ENCODE data around the gene NFAT5.

NFAT5 gene

GRCh38 chr16:69744363-69745231 lies 178.8 kb downstream of the NFAT5 start:
- no peak for DNase-seq

- no peak for DNase-seq
These were observed 179.5 kb downstream of the NFAT5 start for GRCh38 chr16:69745232-69745612.

GRCh38 chr16:69745959-69746358 lies 180.2 kb downstream of the NFAT5 start:
- DNase-seq: no peak

GRCh38 chr16:69747115-69747514 lies 181.3 kb downstream of the NFAT5 start:
- no peak for DNase-seq

GRCh38 chr16:69748694-69749345 lies 183.1 kb downstream of the NFAT5 start:
- DNase-seq: no peak

GRCh38 chr16:69754143-69754468 lies 188.3 kb downstream of the NFAT5 start:
- no peak for DNase-seq
